Activated gamma-delta T cell treated with anti-CD3 and anti-CD28 coated beads, Interleukin-2, amount 50 U/mL, for 16 hours (primary cell): Measurements from ENCODE around the gene LRRC74A.

Experiments used
- DNase-seq: peaks from one replicate; pipeline ENCODE4 v3.0.0-alpha.2; 2020; ENCODE audit warnings: low read depth

Gene LRRC74A

DNA sequence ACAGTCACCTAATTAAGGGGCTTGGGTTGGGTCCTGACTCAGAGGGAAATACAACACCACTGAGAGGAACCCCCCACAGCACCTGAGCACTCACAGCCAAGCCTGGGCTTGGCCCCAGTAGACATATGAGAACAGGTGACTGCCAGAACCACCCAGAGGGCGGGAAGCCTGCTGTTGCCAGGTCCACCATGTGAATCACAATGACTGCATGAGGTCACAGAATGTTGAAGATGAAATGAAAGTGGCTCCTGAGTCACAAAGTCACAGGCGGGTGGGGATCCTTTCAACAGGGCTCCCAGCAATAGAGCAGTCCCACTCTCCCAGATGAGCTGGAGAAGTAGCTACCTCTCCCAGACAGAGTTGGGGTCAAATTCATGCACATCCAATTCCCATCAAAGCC lies at the start of gene LRRC74A:
LRRC74A (plus strand) TSS at position 287 of the 400 bp plus-strand sequence. CDS start 290 bp downstream, outside the sequence.
- DNase-seq: no peak

DNA sequence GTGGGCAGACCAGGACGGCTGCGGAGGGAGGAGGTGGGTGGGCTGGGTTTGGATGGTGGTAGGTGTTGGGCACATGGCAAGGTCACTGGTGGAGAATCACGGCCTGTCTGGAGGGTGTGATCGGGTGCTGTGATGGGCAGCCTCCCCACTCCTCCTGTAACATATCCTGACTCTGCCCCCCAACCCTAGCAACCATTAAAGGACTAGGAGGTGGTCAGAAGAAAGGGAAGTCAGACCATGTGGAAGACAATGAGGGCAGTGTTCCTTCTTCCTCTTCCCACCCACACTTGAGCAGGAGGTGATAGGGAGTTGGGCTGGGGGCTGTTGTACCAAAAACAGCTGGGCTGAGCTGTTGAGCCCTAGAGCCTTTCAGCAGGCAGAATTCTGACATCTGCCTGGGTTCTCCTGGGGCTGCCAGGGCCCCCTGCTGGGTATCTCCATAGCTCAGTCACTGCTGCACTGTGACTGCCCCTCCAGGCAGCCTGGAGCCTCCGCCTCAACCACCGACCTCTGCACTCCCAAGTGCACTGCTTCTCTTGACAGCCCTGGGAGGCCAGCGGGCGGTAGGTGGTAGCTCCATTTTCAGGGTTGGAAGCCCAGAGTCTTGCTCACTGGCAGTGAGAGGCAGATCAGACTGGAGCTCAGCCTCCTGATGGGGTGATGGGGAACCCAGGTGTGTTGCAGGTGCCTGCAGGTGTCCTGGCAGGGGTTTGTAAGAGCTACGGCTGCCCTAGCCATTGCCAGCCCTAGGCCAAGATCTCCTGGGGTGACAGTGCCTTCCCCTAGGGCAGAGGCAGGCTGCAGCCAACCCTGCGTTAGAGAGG lies 49.6 kb upstream of the LRRC74A start:
- no peak for DNase-seq

- DNase-seq: no peak
These were observed 48.5 kb upstream of the LRRC74A start for GRCh38 chr14:76777721-76778120.

DNA sequence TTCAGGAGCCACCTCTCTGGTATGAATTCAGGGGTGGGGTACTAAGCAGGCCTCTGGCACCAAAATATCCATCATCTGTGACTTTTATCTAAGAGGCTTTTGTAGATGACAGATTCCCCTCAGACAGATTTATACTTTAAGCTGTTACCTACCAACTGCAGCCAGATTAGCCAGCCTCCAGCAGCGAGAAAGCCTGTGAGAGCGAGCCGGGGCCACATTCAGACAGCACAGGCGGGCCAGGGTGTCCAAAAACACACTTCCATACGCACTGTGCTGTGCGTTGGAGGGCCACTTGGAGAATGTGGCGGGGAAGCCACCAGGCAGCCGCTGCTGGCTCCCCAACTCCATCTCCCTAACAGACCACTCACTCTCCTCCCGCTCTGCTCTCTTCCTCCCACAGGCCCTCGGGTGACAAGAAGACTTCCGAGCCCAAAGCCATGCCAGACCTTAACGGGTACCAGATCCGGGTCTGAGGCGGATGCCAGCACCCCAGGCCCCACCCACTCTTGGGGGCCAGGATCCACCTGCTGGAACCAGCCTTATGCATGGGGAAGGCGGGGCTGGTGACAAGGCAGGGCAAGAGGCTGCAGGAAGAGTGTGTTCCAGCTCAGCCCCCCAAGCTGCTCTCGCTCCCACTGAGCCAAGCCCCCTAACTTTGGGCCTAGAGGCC lies 47.5 kb upstream of the LRRC74A start:
- no peak for DNase-seq

- DNase-seq: no peak
These were observed 46.8 kb upstream of the LRRC74A start for GRCh38 chr14:76779221-76780057.

GRCh38 chr14:76780058-76780345 lies 46.2 kb upstream of the LRRC74A start:
- DNase-seq: no peak

DNA sequence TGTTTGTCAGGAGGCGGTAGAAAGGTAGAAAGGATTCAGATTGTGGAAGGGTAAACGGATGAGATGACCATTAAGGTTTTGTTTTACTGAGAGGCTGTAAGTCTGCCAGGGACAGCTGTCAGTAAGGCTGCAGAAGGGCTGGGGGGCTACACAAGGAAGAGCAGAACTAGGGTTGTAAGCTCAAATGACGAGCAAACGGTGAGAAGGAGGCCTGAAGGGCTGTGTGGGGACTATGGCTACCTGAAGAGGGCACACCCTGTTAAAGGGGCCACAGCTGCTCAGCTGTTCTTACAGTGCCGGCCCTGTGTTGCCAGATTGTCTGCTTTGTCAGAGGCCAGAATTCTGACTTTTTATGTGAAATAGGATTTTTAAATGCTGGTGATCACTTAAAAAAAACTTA lies 45.8 kb upstream of the LRRC74A start:
- no peak for DNase-seq

GRCh38 chr14:76780875-76781647 lies 45.1 kb upstream of the LRRC74A start:
- no peak for DNase-seq

GRCh38 chr14:76781648-76782051 lies 44.6 kb upstream of the LRRC74A start:
- DNase-seq: no peak

DNA sequence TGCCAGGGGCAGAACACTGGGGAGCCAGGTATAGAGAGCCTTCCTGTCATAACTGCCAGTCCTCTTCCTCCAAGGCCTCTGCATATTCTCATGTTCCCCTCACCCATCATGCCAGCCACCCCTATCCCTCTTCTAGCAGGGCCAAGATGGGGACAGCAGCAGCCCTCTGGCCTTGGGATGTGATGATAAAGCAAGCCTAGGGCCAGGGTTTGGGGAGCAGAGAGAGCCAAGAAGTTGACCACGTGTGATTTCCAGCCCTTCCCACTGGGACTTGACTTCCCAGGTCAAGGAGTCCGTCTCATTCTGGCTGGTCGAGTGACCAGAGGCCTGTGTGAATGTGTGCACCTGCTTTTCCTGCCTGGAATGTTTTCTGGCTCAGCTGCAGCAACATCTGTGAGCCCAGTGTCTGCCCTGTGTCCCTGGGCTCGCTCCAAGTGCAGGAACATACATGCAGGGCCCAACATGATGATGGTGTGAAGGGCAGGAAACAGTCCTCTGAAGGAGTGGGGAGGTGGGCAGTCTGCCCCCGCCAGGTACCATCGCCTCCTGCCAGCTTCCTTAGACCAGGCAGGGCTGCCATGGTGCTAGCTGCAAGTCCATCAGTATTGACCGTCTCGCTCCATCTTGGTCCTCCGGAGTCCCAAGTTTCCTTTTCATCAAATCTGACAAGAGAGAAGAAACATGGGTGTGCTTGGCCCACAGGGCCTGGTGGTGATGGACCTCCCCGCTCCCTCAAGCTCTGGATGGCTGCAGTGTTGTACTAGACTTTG lies 43.9 kb upstream of the LRRC74A start:
- DNase-seq: no peak

DNA sequence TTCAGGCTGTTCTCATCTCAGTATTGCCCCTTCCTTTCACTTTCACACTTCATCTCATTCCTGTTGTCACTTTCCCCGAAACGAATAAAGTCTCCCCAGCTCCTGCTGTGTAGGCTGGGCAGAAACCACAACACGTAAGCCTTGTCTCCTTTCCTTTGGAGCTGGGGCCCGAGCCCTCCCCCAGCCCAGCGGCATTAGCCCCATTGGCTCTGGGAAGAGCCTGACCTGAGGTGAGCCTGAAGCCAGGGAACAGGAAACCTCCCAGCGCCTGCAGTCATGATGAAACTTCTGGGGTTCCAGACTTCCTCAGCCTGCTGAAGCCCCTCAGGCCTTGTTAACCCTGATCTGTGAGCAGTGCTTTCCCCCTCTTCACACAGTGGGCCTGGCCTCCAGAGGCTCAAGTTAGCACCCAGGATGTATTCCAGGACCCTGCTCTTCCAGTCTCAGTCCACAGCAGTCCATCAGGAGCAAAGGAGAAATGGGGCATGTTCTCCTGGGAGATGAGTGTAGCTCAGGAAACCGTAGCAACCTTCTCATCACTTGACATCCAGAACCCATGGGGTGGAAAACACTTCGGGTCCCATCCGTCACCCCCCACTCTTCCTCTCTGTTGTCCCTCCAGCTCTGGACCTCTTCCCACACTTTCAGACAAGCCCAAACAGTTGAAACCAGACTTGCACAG lies 43.2 kb upstream of the LRRC74A start:
- DNase-seq: no peak

GRCh38 chr14:76784266-76784874 lies 41.8 kb upstream of the LRRC74A start:
- DNase-seq: no peak

DNA sequence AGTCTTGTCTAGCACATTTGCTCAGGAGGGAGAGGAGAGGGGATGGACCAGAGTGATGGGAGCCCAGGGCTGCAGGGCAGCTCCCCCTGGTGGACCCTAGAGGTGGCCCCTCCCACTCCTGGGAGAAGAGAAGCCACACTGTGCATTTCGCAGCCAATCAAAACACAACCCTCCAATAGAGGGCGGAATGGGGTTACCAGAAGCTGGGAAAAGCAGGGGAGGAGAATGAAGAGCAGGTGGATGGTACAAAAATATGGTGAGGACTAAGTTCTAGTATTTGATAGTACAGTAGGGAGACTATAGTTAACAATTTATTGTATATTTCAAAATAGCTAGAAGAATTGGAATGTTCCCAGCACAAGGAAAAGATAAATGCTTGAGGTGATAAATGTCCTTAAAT lies 41.3 kb upstream of the LRRC74A start:
- DNase-seq: peak; percentile 19

- no peak for DNase-seq
These were observed 39.6 kb upstream of the LRRC74A start for GRCh38 chr14:76786601-76787000.

DNA sequence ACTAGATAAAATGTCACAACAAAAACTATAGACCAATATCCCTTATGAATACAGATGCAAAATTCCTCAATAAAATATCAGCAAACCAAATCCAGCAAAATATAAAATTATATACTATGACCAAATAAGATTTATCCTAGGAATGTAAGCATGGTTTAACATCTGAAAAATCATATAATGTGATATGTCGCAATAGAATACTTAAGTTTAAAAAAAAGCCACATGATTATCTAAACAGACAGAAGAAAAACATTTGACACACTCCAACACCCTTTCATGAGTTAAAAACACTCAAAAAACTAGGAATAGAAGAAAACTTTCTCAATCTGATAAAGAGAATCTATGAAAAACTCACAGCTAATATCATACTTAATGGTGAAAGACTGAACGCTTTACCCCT lies 33.8 kb upstream of the LRRC74A start:
- DNase-seq: no peak

GRCh38 chr14:76793324-76793723 lies 32.9 kb upstream of the LRRC74A start:
- DNase-seq: no peak

DNA sequence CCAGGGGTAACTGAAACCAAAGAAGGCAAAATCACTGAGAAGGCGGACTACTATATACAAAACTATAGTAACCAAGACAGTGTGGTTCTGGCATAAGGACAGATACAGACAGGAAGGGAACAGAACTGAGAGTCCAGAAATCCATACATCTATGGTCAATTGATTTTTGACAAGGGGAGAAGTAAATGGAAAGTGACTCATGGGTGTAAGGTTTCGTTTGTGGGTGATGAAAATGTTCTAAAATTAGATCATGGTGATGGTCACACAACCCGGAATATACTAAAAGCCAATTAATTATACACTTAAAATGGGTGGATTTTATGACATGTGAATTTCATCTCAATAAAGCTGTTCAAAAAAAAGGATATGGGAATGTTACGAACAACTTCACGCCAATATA lies 32.3 kb upstream of the LRRC74A start:
- no peak for DNase-seq

DNA sequence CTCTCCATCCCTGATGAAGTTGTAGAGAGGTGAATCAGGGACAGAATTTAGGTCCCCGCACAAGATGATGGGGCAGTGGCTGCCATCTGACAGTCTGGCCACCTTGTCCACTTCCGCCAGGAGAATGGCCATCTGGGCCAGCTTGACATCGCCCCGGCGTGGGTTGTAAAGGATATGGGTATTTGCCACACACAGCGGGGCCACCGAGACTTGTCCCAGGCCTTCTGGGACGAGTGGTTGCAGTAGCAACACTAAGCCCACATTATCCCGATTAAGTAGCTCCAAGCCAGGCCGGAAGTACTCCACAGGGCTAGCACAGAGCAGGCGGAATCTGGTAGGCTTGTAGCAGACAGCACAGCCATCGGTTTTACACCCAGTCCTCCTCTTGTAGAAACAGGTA lies 19.8 kb upstream of the LRRC74A start:
- no peak for DNase-seq

GRCh38 chr14:76808011-76808410 lies 18.2 kb upstream of the LRRC74A start:
- no peak for DNase-seq

GRCh38 chr14:76808990-76809389 lies 17.2 kb upstream of the LRRC74A start:
- no peak for DNase-seq
